T-helper 2 cell treated with Interferon-gamma antibody and Interleukin-4, amounts not matched to agents 5 μg/mL and 100 μg/mL, for 36 hours (primary cell): Measurements from ENCODE around the gene FOXJ3.

Experiments
- DNase-seq: peaks from one replicate; pipeline ENCODE4 v3.0.0; 2021; ENCODE audit warnings: low spot score
- H3K27ac Mint-ChIP-seq: one replicate; pipeline ENCODE4 v1.8.0; 2021; ENCODE audit warnings: mild to moderate bottlenecking, mixed read lengths
- H3K27me3 Mint-ChIP-seq: one replicate; pipeline ENCODE4 v1.8.0; 2021; ENCODE audit warnings: low read depth, mixed read lengths
- H3K36me3 Mint-ChIP-seq: one replicate; pipeline ENCODE4 v1.8.0; 2021; ENCODE audit warnings: low read depth, mixed read lengths
- H3K4me1 Mint-ChIP-seq: one replicate; pipeline ENCODE4 v1.8.0; 2021; ENCODE audit warnings: low read depth, mixed read lengths
- H3K4me3 Mint-ChIP-seq: one replicate; pipeline ENCODE4 v1.8.0; 2022; ENCODE audit warnings: mild to moderate bottlenecking, moderate library complexity, mixed read lengths
- H3K9me3 Mint-ChIP-seq: one replicate; pipeline ENCODE4 v1.8.0; 2021; ENCODE audit warnings: mixed read lengths

Gene FOXJ3

GRCh38 chr1:42311138-42311537, 23.9 kb downstream of the FOXJ3 start:
- Mint-ChIP-seq H3K9me3 (no peaks in the 10 kb centered on the region), H3K4me3 (no peak overlapping the region), H3K27me3 (no peaks in the 10 kb centered on the region), H3K36me3 (peaks cover 16% of the 10 kb centered on the region), H3K27ac (no peak overlapping the region), H3K4me1 (peaks cover 44% of the 10 kb centered on the region)
- no peak for DNase-seq

- DNase-seq: no peak
- Mint-ChIP-seq H3K27me3 (no peaks in the 10 kb centered on the region), H3K27ac (no peak overlapping the region), H3K4me1 (peaks cover 21% of the 10 kb centered on the region), H3K36me3 (peaks cover 44% of the 10 kb centered on the region), H3K9me3 (peaks cover 27% of the 10 kb centered on the region), H3K4me3 (no peak overlapping the region)
Measured at GRCh38 chr1:42306977-42307376, 28.1 kb downstream of the FOXJ3 start.

- Mint-ChIP-seq H3K4me3 (no peak overlapping the region), H3K9me3 (peaks cover 39% of the 10 kb centered on the region), H3K4me1 (peaks cover 12% of the 10 kb centered on the region), H3K36me3 (peaks cover 53% of the 10 kb centered on the region), H3K27ac (no peak overlapping the region), H3K27me3 (no peaks in the 10 kb centered on the region)
- DNase-seq: no peak
Measured at GRCh38 chr1:42305639-42306038, 29.4 kb downstream of the FOXJ3 start.

GRCh38 chr1:42302034-42302433, 33.0 kb downstream of the FOXJ3 start:
- no peak overlapping the region for H3K27ac Mint-ChIP-seq
- no peak overlapping the region for H3K4me3 Mint-ChIP-seq
- H3K27me3 Mint-ChIP-seq: no peaks in the 10 kb centered on the region
- H3K36me3 Mint-ChIP-seq: peaks cover 54% of the 10 kb centered on the region
- peaks cover 58% of the 10 kb centered on the region for H3K9me3 Mint-ChIP-seq
- peaks cover 5% of the 10 kb centered on the region for H3K4me1 Mint-ChIP-seq
- no peak for DNase-seq

- Mint-ChIP-seq H3K36me3 (peaks cover 38% of the 10 kb centered on the region), H3K4me3 (no peak overlapping the region), H3K27me3 (no peaks in the 10 kb centered on the region), H3K4me1 (peaks cover 5% of the 10 kb centered on the region), H3K27ac (no peak overlapping the region), H3K9me3 (peaks cover 43% of the 10 kb centered on the region)
- DNase-seq: no peak
Measured at GRCh38 chr1:42298520-42298919, 36.5 kb downstream of the FOXJ3 start.

- Mint-ChIP-seq H3K9me3 (peaks cover 24% of the 10 kb centered on the region), H3K4me1 (peaks cover 5% of the 10 kb centered on the region), H3K4me3 (no peak overlapping the region), H3K27ac (no peak overlapping the region), H3K36me3 (peaks cover 23% of the 10 kb centered on the region), H3K27me3 (no peaks in the 10 kb centered on the region)
- no peak for DNase-seq
Measured at GRCh38 chr1:42295816-42296215, 39.2 kb downstream of the FOXJ3 start.

- Mint-ChIP-seq H3K4me1 (no peaks in the 10 kb centered on the region), H3K27ac (no peak overlapping the region), H3K27me3 (no peaks in the 10 kb centered on the region), H3K9me3 (no peaks in the 10 kb centered on the region), H3K4me3 (no peak overlapping the region), H3K36me3 (peaks cover 9% of the 10 kb centered on the region)
- no peak for DNase-seq
Measured at GRCh38 chr1:42290130-42290529, 44.9 kb downstream of the FOXJ3 start.

GRCh38 chr1:42288311-42288985, 46.6 kb downstream of the FOXJ3 start:
- Mint-ChIP-seq H3K9me3 (no peaks in the 10 kb centered on the region), H3K27me3 (no peaks in the 10 kb centered on the region), H3K27ac (no peak overlapping the region), H3K4me1 (peaks cover 3% of the 10 kb centered on the region), H3K4me3 (no peak overlapping the region), H3K36me3 (peaks cover 9% of the 10 kb centered on the region)
- no peak for DNase-seq

GRCh38 chr1:42282867-42283583, 52.0 kb downstream of the FOXJ3 start:
- no peak overlapping the region for H3K4me3 Mint-ChIP-seq
- no peak overlapping the region for H3K27ac Mint-ChIP-seq

GRCh38 chr1:42282024-42282579, 52.9 kb downstream of the FOXJ3 start:
- no peak for DNase-seq
- H3K27ac Mint-ChIP-seq: no peak overlapping the region
- H3K27me3 Mint-ChIP-seq: no peaks in the 10 kb centered on the region

More at GRCh38 chr1:42282867-42283583, 52.0 kb downstream of the FOXJ3 start:
- H3K27me3 Mint-ChIP-seq: no peaks in the 10 kb centered on the region
- H3K9me3 Mint-ChIP-seq: no peaks in the 10 kb centered on the region
- H3K36me3 Mint-ChIP-seq: peaks cover 7% of the 10 kb centered on the region
- no peak for DNase-seq
- peaks cover 11% of the 10 kb centered on the region for H3K4me1 Mint-ChIP-seq

GRCh38 chr1:42280821-42281220, 54.2 kb downstream of the FOXJ3 start:
- Mint-ChIP-seq H3K4me1 (peaks cover 11% of the 10 kb centered on the region), H3K36me3 (peaks cover 9% of the 10 kb centered on the region), H3K27ac (no peak overlapping the region), H3K4me3 (no peak overlapping the region), H3K9me3 (no peaks in the 10 kb centered on the region), H3K27me3 (no peaks in the 10 kb centered on the region)
- DNase-seq: no peak

More at GRCh38 chr1:42282024-42282579, 52.9 kb downstream of the FOXJ3 start:
- H3K4me1 Mint-ChIP-seq: peaks cover 11% of the 10 kb centered on the region
- H3K4me3 Mint-ChIP-seq: no peak overlapping the region
- H3K36me3 Mint-ChIP-seq: peaks cover 6% of the 10 kb centered on the region
- no peaks in the 10 kb centered on the region for H3K9me3 Mint-ChIP-seq

- Mint-ChIP-seq H3K4me1 (peaks cover 12% of the 10 kb centered on the region), H3K27ac (no peak overlapping the region)
Measured at GRCh38 chr1:42279055-42279454, 56.0 kb downstream of the FOXJ3 start.

GRCh38 chr1:42272920-42273319, 62.1 kb downstream of the FOXJ3 start:
- no peak overlapping the region for H3K27ac Mint-ChIP-seq
- DNase-seq: no peak
- no peak overlapping the region for H3K4me3 Mint-ChIP-seq
- H3K4me1 Mint-ChIP-seq: peaks cover 2% of the 10 kb centered on the region
- no peaks in the 10 kb centered on the region for H3K9me3 Mint-ChIP-seq
- peaks cover 17% of the 10 kb centered on the region for H3K36me3 Mint-ChIP-seq
- H3K27me3 Mint-ChIP-seq: no peaks in the 10 kb centered on the region

More at GRCh38 chr1:42279055-42279454, 56.0 kb downstream of the FOXJ3 start:
- Mint-ChIP-seq H3K9me3 (no peaks in the 10 kb centered on the region), H3K36me3 (peaks cover 14% of the 10 kb centered on the region), H3K27me3 (no peaks in the 10 kb centered on the region), H3K4me3 (no peak overlapping the region)
- DNase-seq: no peak

GRCh38 chr1:42267904-42268303, 67.1 kb downstream of the FOXJ3 start:
- DNase-seq: no peak
- no peak overlapping the region for H3K27ac Mint-ChIP-seq
- no peaks in the 10 kb centered on the region for H3K4me1 Mint-ChIP-seq
- H3K9me3 Mint-ChIP-seq: no peaks in the 10 kb centered on the region
- H3K27me3 Mint-ChIP-seq: no peaks in the 10 kb centered on the region
- H3K36me3 Mint-ChIP-seq: peaks cover 19% of the 10 kb centered on the region
- H3K4me3 Mint-ChIP-seq: no peak overlapping the region
